Measurements from ENCODE around the gene SH3PXD2A.

The SH3PXD2A gene

DNA sequence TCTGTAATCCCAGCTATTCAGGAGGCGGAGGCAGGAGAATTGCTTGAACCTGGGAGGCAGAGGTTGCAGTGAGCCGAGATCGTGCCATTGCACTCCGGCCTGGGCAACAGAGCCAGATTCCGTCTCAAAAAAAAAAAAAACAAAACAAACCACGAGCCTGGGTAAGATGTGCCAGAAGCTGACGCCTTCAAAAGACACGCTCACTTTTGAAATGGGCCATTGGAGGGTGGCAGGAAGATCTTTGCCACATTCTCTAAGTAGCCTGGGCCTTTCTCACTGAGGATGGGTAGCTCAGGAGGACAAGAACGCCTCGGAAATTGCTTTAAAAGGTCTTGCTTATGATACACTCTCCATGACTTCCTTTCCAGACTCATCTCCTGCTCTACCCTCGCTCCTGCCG, 172.7 kb downstream of the SH3PXD2A start:
- Mint-ChIP-seq H3K27ac (no peak overlapping the region), H3K4me1 (peaks cover 21% of the 10 kb centered on the region), H3K4me3 (no peak overlapping the region), H3K9me3 (no peaks in the 10 kb centered on the region), H3K36me3 (no peaks in the 10 kb centered on the region)
- no peak for ATAC-seq
- no peak for DNase-seq (ENCODE audit: low spot score in 2 of 2)

DNA sequence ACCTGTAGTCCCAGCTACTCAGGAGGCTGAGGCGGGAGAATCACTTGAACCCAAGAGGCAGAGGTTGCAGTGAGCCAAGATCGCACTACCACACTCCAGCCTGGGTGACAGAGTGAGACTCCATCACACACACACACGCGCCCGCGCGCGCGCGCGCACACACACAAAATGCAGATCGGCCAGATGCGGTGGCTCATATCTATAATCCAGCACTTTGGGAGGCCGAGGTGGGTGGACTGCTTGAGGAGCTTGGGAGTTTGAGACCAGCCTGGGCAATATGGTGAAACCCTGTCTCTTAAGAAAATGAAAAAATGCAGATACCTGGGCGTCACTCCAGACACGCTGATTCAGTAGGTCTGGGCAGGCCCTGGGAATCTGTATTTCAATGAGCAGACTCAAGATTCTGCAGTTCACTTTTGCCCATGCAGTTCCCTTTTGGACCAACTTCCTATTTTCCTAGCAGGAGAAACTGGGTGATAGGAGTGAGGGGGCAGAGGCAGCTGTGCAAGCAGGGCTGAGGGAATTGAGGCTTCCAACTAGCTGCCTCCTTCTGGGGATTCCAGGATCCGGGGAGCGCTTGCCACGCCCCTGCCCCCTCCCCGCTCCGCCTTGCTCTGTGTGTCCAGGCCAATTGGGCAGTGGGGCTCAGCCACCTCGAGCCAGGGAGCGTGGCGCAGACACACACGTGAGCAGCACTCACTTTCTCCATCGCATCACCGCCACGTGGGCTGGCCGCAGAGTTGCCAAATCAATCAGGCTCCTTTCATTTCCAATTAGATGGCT, 173.6 kb downstream of the SH3PXD2A start:
- Mint-ChIP-seq H3K36me3 (no peaks in the 10 kb centered on the region), H3K4me3 (no peak overlapping the region), H3K4me1 (peaks cover 18% of the 10 kb centered on the region), H3K9me3 (no peaks in the 10 kb centered on the region), H3K27ac (no peak overlapping the region)
- DNase-seq (ENCODE audit: low spot score in 2 of 2) (no peak), ATAC-seq (no peak)

DNA sequence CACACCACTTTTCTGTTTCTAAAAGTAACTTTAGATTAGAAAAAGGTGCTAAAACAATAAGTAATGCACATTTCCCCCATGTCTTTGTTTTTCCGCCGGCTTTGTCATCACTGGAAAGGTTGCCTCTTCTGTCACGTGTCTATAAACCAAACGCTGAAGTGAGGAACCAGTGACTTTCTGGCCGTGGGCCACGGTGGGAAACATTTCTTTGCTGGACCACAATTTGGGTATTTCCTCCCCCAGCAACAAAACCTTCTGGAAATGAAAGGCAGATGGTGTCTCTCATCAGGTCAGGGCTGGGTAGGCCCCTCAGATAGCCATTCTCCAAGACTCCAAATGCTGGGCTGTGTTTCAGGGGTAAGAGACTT, 174.5 kb downstream of the SH3PXD2A start:
- Mint-ChIP-seq H3K36me3 (no peaks in the 10 kb centered on the region), H3K27ac (no peak overlapping the region), H3K9me3 (no peaks in the 10 kb centered on the region), H3K4me1 (peaks cover 18% of the 10 kb centered on the region), H3K4me3 (no peak overlapping the region)
- ATAC-seq: no peak
- no peak for DNase-seq (ENCODE audit: low spot score in 2 of 2)

DNA sequence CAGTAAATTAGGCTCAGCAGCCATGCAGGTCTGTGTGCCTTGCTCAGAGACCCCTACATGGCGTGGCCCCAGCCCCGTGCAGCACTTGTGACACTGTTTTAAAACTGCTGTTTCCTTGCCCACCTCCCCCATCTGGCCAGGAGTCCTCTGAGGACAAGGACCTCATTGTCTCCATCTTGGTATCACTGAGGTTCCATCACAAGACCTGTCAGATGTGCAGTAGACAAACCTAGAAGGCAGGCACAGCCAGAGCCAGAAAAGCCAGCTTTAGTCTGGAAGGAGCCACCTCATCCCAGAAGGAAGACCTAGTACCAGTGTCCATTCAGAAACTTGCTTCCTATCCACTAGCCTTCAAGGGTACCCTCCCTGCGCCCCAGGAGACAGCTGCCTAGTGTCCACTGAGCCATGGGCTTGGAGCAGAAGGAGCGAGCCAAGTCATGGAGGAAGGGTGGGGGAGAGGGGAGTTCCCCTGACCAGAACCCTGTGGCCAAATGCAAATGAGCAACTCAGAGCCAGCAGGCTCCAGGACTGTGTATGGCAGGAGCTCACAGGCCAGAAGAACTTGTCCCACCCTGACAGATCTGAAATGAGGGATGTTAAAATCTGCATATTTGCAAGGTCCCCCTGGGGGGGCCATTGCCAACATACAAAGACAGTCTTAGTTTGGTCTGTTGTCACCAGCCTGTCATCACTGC, 176.1 kb downstream of the SH3PXD2A start:
- ATAC-seq (no peak), DNase-seq (ENCODE audit: low spot score in 2 of 2) (no peak)
- Mint-ChIP-seq H3K36me3 (no peaks in the 10 kb centered on the region), H3K4me1 (peaks cover 18% of the 10 kb centered on the region), H3K27ac (no peak overlapping the region), H3K4me3 (no peak overlapping the region), H3K9me3 (no peaks in the 10 kb centered on the region)

DNA sequence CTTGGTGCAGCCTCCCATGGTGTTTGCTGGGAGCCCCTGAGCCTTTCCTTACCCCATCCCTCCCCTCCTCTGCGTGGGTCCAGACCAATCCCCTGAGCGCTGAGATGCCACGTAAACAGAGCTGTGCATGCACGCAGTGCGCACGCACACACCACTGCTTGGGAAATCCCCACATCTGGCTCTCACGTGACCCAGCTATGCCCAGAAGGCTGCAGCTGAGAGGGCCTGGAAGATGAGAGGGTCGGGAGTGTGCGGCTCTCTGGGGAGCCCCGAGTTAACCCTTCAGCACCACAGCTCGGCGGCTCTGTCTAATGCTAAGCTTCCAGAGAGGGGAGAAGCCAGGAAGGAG, 177.2 kb downstream of the SH3PXD2A start:
- H3K27ac Mint-ChIP-seq: peak overlapping the region; percentile 89
- H3K4me3 Mint-ChIP-seq: peak overlapping the region; percentile 67
- ATAC-seq (peak; percentile 96), DNase-seq (ENCODE audit: low spot score in 2 of 2) (peak in 1 of 2 donors; percentile 78)
- H3K9me3 Mint-ChIP-seq: no peaks in the 10 kb centered on the region
- H3K4me1 Mint-ChIP-seq: peaks cover 18% of the 10 kb centered on the region
- H3K36me3 Mint-ChIP-seq: no peaks in the 10 kb centered on the region

DNA sequence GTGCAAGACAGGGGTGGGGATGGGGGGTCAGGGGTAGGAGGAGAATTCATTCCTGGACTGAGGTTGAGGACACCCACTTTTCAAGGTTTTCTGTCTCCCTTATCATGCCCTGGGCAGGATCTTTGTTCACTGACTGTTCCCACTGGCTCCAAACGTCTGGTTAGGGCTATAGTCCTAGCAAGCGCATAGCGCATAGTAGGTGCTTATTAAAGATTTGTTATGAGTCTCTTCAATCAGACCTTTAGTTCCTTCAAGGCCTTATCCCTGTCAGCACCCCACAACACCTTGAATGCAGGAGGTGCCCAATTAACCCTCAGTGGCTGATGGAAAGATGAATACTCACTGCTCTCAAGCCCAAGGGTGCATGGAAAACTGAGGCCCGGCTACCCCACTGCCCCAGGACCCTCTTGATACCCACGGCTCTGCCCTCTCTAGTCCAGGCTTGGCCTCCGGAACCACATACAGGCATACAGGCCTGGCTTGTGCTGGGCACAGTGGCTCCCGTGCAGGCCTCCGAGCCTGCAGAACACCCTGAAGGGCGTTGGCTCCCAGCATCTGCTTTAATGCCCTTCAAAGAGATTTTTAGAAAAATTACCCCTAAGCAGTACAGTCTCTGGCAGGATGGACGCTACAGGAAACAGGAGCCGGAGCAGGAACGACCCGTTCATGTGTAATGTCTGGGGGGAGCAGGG, 177.7 kb downstream of the SH3PXD2A start:
- peaks cover 18% of the 10 kb centered on the region for H3K4me1 Mint-ChIP-seq
- ATAC-seq (no peak), DNase-seq (ENCODE audit: low spot score in 2 of 2) (no peak)
- peak overlapping the region; percentile 89 for H3K27ac Mint-ChIP-seq
- H3K4me3 Mint-ChIP-seq: peak overlapping the region; percentile 67
- H3K9me3 Mint-ChIP-seq: no peaks in the 10 kb centered on the region
- H3K36me3 Mint-ChIP-seq: no peaks in the 10 kb centered on the region

DNA sequence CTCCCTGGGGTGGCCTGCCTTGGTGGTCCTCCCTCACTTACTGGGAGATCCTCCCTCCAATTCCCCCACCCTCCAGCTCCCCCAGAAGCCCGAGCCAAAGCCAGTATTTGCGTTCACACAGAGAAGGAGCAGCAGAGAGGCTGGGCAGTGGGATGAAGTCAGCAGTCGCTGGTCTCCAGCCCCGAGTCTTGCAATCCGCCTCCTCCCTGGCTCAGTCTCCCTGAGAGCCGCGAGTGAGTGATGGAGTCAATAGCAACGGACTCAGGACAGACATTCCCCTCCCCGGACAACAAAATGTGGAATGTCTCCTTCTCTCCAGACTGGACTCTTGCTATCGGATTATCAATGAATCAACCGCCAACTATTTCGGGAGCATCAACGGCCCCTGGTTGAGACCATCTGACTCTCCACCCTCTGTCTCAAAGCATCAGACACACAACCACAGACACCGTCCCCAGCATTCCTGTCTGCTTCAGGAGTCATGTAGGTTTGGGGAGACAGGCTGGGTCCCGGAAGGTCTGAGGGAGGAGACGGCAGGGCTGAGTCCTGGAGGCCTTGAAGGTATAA, 178.4 kb downstream of the SH3PXD2A start:
- Mint-ChIP-seq H3K4me1 (peaks cover 18% of the 10 kb centered on the region), H3K36me3 (no peaks in the 10 kb centered on the region), H3K27ac (peak overlapping the region; percentile 63), H3K4me3 (no peak overlapping the region), H3K9me3 (no peaks in the 10 kb centered on the region)
- DNase-seq (ENCODE audit: low spot score in 2 of 2): no peak
- ATAC-seq: no peak

DNA sequence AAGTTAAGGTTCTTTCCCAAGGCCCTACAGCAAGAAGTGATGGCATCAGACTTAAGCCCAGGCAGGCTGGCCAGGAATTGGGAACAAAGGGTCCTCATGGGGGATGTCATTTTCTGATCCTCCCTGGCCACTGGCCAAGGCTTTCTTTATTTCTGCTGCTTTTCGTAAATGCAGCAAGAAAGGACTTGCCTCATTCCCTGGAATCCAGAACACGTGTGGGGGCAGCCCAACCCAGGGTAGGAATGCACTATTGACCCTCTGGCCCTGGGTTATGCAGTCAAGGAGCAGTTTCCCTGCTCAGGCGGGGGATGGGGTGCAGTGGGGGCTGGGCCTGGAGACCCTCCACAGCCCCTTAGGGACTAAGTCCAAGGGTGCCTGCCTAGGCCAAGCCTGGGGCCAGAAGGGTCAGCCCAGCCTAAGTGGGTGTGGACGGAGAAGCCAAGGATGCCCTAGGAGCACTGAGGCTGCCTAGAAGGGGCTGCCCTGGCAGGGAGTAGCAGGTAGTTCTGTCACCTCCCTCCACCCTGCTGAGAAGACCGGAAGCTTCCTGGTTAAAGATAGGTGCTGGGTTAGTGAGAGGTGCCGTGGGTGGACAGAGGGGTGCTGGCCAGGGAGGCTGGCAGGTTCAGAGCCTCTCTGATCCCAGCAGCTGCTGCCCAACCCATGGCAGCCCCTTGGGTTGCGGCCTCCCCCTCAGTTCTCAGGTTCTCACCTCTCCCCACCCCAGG, 179.2 kb downstream of the SH3PXD2A start:
- no peaks in the 10 kb centered on the region for H3K36me3 Mint-ChIP-seq
- ATAC-seq (no peak), DNase-seq (ENCODE audit: low spot score in 2 of 2) (no peak)
- H3K9me3 Mint-ChIP-seq: no peaks in the 10 kb centered on the region
- peaks cover 18% of the 10 kb centered on the region for H3K4me1 Mint-ChIP-seq
- no peak overlapping the region for H3K27ac Mint-ChIP-seq
- no peak overlapping the region for H3K4me3 Mint-ChIP-seq

DNA sequence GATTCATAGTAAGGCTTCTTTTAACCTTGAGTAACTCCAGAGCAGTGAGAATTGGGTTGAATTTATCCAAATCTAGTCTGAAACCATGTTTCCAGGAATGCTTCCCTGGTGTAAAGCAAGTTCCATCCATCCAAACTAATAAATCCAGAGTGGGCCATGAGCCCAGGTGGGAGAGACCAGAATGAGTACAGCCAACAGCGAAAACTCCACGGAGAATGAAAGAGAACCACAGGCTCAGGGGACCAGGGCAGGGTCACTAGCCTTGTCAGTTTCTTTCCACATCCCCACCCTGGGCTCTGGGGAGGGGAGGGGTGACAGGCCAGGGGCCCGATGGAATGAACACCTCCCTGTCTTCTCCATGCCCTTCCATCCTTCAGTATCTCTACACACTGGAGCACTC, 181.8 kb downstream of the SH3PXD2A start:
- Mint-ChIP-seq H3K4me1 (peaks cover 18% of the 10 kb centered on the region), H3K9me3 (no peaks in the 10 kb centered on the region), H3K4me3 (no peak overlapping the region), H3K27ac (no peak overlapping the region), H3K36me3 (no peaks in the 10 kb centered on the region)
- ATAC-seq (no peak), DNase-seq (ENCODE audit: low spot score in 2 of 2) (no peak)

DNA sequence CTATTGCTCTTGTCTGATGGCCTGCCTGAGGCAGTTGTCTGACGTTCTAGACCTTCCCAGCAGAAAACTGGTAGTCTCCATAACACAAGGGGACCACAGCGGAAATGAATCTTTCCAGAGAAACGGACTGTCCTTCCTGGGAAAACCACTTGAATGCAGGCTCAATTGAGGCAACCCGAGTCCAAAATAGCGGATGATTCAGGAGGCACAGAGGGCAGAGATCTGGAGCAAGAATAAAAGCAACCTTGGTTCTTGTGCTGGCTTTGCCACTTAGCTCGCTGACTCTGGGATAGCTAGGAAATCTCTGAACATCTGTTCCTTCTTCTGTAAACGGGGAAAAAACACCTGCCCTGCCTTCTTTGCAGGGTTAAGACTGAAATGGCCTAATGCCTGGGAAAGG, 183.0 kb downstream of the SH3PXD2A start:
- DNase-seq (ENCODE audit: low spot score in 2 of 2) (no peak), ATAC-seq (no peak)
- Mint-ChIP-seq H3K4me3 (no peak overlapping the region), H3K4me1 (peaks cover 13% of the 10 kb centered on the region), H3K36me3 (no peaks in the 10 kb centered on the region), H3K9me3 (no peaks in the 10 kb centered on the region), H3K27ac (peak overlapping the region; percentile 57)

DNA sequence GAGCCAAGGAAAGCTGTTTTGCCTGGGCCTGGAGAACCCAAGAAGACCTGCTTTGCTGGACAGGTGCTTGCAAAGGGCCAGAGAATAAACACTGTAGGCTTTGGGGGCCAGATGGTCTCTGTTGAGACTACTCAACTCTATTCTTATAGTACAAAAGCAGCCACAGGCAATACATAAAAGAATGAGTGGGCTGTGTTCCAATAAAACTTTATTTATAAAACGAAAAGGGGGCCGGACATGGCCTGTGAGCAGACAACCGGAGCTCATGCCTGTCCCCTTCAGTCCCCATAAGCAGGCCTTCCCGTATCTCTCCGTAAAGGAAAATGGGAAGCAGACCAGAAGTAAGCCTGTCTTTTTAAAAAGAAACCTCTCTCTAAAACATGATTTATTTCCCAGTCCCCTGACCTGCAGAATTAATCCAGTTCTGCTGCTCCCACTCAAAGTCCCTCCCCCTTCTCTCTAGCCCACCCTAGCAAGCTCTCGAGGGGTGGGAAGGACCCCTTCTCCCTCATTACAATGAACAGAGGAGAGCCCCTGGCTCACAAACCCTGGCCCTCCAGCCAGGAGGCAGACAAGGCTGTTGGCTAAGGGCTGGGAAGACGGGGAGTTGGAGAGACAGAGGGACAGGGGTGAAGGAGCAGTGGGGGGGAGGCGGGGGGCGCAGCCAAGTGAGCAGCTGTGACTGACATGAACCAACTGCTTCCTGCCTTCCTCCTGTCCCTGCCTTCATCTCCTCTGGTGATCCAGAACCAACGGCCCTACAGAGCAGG, 184.1 kb downstream of the SH3PXD2A start:
- no peak for ATAC-seq
- no peak overlapping the region for H3K27ac Mint-ChIP-seq
- H3K9me3 Mint-ChIP-seq: no peaks in the 10 kb centered on the region
- H3K4me1 Mint-ChIP-seq: peaks cover 13% of the 10 kb centered on the region
- no peak for DNase-seq (ENCODE audit: low spot score in 2 of 2)
- H3K4me3 Mint-ChIP-seq: no peak overlapping the region
- no peaks in the 10 kb centered on the region for H3K36me3 Mint-ChIP-seq

DNA sequence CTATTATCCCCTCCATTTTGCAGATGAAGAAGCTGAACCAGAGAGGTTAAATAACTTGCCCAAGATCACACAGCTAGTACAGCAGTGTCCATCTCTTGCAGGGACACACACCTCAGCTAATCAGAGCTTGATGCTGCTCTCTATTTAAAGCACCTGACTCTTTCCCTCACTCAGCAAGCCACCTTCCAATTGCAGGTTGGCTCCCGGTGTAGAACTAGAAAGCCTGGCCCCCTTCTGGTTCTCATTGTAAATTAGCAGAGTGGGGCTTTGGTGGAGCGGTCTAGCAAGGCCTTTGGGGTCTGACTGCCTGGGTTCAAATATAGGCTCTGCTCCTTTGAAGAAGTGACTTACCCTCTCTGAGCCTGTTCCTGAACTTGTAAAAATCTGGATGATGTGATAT, 185.4 kb downstream of the SH3PXD2A start:
- Mint-ChIP-seq H3K36me3 (no peaks in the 10 kb centered on the region), H3K4me3 (no peak overlapping the region), H3K4me1 (peaks cover 15% of the 10 kb centered on the region), H3K27ac (no peak overlapping the region), H3K9me3 (no peaks in the 10 kb centered on the region)
- no peak for DNase-seq (ENCODE audit: low spot score in 2 of 2)
- no peak for ATAC-seq

DNA sequence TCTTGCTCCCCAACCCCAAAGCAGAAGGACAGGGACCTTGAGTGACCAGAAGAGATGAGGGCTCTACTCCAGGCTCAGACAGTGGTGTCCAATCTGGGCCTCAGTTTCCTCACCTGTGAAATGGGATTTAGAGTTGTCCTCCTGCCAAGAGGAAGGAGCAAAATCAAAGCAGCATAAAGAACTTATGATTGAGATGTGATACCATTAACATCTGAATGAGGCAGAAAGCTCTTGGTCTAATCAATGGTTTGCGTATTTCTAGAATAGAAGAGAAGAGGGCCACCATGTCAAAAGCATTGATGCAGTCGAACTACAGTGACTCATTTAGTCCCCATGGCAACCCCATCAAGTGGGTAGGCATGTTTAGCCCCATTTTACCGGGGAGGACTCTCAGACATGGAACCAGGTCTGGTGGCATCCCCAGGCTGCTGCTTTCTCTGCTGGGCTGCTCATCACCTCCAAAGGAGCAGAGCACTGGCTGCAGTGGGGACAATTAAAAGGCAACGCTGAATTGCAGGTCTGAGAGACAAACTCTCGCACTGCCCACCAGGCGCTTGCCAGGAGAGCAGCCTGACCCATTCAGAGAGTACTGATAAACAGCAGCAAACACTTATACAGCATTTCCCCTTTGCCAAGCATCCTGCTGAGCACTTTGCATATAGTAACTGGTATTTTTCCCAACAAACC, 186.0 kb downstream of the SH3PXD2A start:
- DNase-seq (ENCODE audit: low spot score in 2 of 2): no peak
- Mint-ChIP-seq H3K27ac (no peak overlapping the region), H3K36me3 (no peaks in the 10 kb centered on the region), H3K4me1 (peaks cover 18% of the 10 kb centered on the region), H3K4me3 (no peak overlapping the region), H3K9me3 (no peaks in the 10 kb centered on the region)
- no peak for ATAC-seq
